Cardiac fibroblast (primary cell): Measurements from ENCODE around the gene ADISSP.

Experiments used
- DNase-seq, 2 donors: peaks; one replicate each; pipeline versions ENCODE4 v3.0.0 to v3.0.0-alpha.2; 2010; ENCODE audit warnings: low read depth in 2 of 2
- H3K4me3 ChIP-seq, 2 donors: replicated peaks in 1 of 2; 1 replicate in 1 of 2; 2 replicates in 1 of 2; pipeline ENCODE4 v1.5.1; 2011; ENCODE audit warnings: low read depth in 2 of 2, low read length in 2 of 2, mild to moderate bottlenecking in 2 of 2, moderate library complexity in 1 of 2
- TF ChIP-seq, protein P1 (sequence below): IDR thresholded peaks from one replicate; pipeline ENCODE4 v1.5.1; 2011; ENCODE audit warnings: low read depth, mild to moderate bottlenecking, low read length, inconsistent platforms

Gene ADISSP

GRCh38 chr20:3728354-3728753, 39.2 kb downstream of the ADISSP start:
- no peak overlapping the region for H3K4me3 ChIP-seq
- TF ChIP-seq, protein P1, sequence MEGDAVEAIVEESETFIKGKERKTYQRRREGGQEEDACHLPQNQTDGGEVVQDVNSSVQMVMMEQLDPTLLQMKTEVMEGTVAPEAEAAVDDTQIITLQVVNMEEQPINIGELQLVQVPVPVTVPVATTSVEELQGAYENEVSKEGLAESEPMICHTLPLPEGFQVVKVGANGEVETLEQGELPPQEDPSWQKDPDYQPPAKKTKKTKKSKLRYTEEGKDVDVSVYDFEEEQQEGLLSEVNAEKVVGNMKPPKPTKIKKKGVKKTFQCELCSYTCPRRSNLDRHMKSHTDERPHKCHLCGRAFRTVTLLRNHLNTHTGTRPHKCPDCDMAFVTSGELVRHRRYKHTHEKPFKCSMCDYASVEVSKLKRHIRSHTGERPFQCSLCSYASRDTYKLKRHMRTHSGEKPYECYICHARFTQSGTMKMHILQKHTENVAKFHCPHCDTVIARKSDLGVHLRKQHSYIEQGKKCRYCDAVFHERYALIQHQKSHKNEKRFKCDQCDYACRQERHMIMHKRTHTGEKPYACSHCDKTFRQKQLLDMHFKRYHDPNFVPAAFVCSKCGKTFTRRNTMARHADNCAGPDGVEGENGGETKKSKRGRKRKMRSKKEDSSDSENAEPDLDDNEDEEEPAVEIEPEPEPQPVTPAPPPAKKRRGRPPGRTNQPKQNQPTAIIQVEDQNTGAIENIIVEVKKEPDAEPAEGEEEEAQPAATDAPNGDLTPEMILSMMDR: no peak
- no peak for DNase-seq

GRCh38 chr20:3727401-3728021, 40.0 kb downstream of the ADISSP start:
- DNase-seq: peak; percentile 39 to 60
- TF ChIP-seq, protein P1: no peak
- peak overlapping the region; percentile 2 to 3 for H3K4me3 ChIP-seq

- H3K4me3 ChIP-seq: no peak overlapping the region
- TF ChIP-seq, protein P1: no peak
- DNase-seq: no peak
These were observed 43.2 kb downstream of the ADISSP start for GRCh38 chr20:3724356-3724755.

DNA sequence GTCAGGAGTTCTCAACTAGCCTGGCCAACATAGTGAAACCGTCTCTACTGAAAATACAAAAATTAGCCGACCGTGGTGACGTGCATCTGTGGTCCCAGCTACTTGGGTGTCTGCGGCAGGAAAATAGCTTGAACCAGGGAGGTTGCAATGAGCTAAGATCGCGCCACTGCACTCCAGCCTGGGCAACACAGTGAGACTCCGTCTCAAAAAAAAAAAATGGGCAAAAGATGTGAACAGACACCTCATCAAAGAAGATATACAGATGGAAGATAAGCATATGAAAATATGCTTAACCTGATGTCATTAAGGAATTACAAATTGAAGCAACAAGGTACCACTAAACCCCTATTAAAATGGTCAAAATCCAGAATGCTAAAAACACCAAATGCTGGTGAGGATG, 44.3 kb downstream of the ADISSP start:
- no peak for DNase-seq
- TF ChIP-seq, protein P1: no peak
- no peak overlapping the region for H3K4me3 ChIP-seq

GRCh38 chr20:3721912-3722311, 45.6 kb downstream of the ADISSP start:
- DNase-seq: no peak
- TF ChIP-seq, protein P1: no peak
- no peak overlapping the region for H3K4me3 ChIP-seq

DNA sequence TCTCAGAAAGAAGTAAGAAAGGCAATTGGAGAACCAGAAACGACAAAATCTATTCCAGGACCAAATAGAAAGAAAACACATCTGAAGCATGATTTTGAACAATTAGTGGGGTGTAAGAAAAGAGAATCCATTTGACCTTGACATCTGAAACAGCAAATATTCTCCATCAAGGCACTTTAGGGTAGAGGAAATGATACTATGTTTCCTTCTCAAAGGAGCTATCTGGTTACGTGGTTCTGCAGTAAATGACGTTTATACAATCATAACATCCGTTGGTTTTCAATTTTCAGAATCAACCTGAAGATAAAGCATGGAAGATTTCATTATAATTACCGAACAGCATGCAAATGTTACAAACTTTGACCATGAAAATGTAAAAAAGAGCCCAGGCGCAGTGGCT, 46.9 kb downstream of the ADISSP start:
- no peak overlapping the region for H3K4me3 ChIP-seq
- TF ChIP-seq, protein P1: no peak
- no peak for DNase-seq

DNA sequence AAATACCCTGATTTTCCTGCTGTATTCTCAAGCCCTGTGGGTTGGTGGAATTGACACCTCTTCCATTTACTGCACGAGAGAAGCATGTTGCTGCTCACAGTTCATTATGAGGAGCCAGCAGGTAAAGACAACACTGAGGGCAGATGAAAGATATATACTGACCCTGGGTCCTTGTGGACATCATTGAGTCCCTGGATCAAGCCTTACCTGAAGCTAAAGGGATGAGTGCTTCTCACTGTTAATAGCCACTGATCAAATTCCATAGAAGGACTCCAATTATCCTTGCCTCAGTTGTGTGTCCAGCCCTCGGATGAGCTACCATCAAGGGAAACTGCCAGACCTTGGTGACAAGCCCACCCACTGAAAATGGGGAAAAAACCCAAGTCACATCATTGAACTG, 47.5 kb downstream of the ADISSP start:
- TF ChIP-seq, protein P1: no peak
- no peak for DNase-seq
- no peak overlapping the region for H3K4me3 ChIP-seq
